NCI-H128 (cell line): ENCODE data around the gene UBXN1.

Source experiments
- DNase-seq: peaks from one replicate; lab custom pipeline; 2025; ENCODE audit not compliant: unreplicated experiment; lab: John Stamatoyannopoulos, UW

The UBXN1 gene

DNA sequence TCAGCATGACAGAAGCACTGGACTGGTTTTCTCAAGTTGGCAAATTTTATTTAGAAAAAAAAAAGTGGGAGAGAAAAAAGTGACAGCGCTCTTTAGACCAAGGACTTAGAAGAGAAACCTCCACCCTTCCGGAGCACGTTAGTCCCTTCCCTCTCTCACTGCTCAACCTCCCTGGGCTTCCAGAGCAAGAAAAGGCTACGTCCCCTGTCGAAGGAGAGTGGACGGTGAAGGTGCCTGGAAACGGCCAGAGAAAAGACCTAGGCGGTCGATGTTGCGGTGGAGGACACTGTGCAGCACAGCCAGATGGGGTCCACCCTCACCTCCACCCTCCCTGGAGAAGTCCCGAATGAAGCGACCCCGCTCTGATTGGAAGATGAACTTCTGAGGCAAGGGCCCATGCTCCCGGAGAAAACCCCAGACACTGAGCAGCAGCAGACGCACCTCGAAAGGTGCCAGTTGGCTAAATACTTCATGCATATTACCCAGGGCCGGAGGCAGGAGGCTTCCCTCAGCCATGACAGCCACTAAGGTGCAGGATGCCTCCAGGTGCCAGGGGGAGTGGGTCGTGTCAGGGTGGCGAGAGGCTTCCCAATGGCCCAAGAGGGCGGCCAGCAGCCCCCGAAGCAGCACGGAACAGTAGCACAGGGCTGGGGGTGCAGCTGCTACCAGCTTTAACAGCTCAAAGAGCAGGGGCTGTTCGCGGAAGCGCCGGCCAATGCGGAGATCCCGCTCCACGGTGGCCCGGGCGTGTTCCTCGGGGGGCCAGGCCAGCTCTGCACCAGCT lies 31.9 kb downstream of the UBXN1 start:
- DNase-seq, result no peak

DNA sequence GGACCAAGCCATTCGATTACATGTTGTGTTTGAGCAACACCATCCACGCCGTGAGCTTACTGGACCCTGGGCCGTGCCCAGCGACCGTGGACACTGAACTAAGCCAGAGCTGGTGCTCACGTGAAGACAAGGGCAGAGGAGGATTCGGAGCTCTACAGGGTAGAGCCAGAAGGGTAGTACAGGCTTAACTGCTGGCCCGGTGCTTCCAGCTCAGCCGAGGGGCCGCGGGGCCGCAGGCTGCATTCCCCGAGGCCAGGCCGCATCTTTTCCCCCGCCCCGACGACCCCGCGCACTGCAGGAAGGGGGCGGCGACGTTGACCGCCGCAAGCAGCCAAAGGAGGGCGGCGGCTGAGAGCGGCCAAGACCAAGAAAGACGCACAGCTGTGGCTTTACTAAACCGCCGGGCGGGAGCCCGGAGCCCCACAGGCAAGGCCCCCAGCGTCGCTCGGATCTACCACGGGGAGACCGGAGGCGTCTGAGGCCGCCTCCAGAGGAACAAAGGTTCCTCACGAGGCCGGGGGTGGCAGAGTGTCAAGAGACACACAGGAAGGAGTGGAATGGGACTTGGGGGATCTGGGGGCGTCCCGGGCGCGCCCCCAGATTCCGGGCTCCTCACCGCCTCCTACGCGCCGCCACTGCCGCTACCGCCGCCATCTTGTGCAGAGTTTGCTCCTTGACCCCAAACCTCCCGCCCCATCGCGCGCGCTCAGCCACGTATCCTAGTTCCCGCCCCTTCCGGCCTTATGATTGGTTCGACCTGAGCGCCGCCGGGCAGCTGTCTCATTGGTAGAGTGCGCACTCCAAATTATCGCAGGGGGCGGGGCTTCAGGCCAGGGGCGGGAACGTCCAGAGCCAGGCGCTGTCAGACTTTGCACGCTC lies 32.7 kb downstream of the UBXN1 start, which contains the start of gene GANAB:
GANAB (minus strand) TSS at position 668 of the 879 bp plus-strand sequence; CDS start at position 654, 14 bp downstream.
- peak; percentile 98 for DNase-seq

- no peak for DNase-seq
These were observed 33.3 kb downstream of the UBXN1 start for GRCh38 chr11:62645671-62645945.

DNA sequence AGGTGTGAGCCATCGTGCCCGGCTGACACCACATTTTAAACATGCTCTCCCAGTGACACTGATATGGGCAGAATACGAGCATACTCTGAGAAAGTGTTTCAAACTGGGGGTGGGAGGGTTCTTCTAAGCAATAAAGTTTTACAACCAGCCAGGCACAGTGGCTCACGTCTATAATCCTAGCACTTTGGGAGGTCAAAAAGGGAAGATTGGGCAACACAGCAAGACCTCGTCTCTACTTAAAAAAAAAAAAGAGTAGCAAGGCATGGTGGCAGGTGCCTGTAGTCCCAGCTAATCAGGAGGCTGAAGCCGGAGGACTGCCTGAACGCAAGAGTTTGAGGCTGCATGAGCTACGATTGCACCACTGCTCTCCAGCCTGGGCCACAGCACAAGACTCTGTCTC lies 34.7 kb downstream of the UBXN1 start:
- no peak for DNase-seq

- DNase-seq, result no peak
These were observed 46.4 kb downstream of the UBXN1 start for GRCh38 chr11:62632492-62632891.

DNA sequence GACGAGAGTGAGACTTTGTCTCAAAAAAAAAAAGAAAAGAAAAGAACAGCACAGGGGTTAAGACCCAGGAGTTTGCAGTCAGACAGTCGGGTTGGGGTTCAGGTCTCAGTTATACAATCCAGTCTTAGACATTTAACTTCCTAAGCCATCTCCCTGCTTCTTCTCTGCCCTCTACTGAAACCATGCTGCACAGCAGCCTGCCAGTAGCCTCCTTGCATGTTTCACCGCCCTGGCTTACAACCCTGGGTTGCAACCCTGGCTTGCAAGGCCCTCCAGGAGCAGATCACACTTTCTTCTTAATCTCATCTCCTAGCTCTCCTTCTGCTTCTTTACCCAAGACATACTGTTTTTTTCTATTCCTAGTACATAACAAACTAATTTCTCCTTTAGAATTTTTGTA lies 51.2 kb downstream of the UBXN1 start:
- no peak for DNase-seq
